ENCODE measurements around the gene NEMP1.
A peak's percentile ranks its signal among the peaks of the same experiment; 100 is the strongest.

The NEMP1 gene

GRCh38 chr12:57105011-57105753 lies 26.6 kb upstream of the NEMP1 start:
- H3K4me1 ChIP-seq (ENCODE audit: control insufficient read depth, insufficient read depth, low read length, unreplicated experiment): peaks cover 8% of the 10 kb centered on the region
- peaks cover 22% of the 10 kb centered on the region for H3K79me2 ChIP-seq (ENCODE audit: control insufficient read depth, insufficient read depth, low read length, unreplicated experiment)
- no peak overlapping the region for H2AFZ ChIP-seq (ENCODE audit: low read length, unreplicated experiment)
- H3K4me3 ChIP-seq (ENCODE audit: low read depth, low read length): no peak overlapping the region
- H3K27me3 ChIP-seq (ENCODE audit: insufficient read depth, low read length): no peaks in the 10 kb centered on the region
- H3K36me3 ChIP-seq (ENCODE audit: insufficient read depth, low read length): no peaks in the 10 kb centered on the region; the same call in none of the 2 replicates
- no peak overlapping the region for H3K27ac ChIP-seq (ENCODE audit: low read depth, low read length)

GRCh38 chr12:57104292-57104910 lies 25.8 kb upstream of the NEMP1 start:
- H3K27me3 ChIP-seq (ENCODE audit: insufficient read depth, low read length): no peaks in the 10 kb centered on the region
- no peak overlapping the region for H2AFZ ChIP-seq (ENCODE audit: low read length, unreplicated experiment)
- no peaks in the 10 kb centered on the region; the same call in none of the 2 replicates for H3K36me3 ChIP-seq (ENCODE audit: insufficient read depth, low read length)
- H3K4me1 ChIP-seq (ENCODE audit: control insufficient read depth, insufficient read depth, low read length, unreplicated experiment): peaks cover 2% of the 10 kb centered on the region
- peaks cover 14% of the 10 kb centered on the region for H3K79me2 ChIP-seq (ENCODE audit: control insufficient read depth, insufficient read depth, low read length, unreplicated experiment)
- no peak overlapping the region for H3K4me3 ChIP-seq (ENCODE audit: low read depth, low read length)
- H3K27ac ChIP-seq (ENCODE audit: low read depth, low read length): no peak overlapping the region

DNA sequence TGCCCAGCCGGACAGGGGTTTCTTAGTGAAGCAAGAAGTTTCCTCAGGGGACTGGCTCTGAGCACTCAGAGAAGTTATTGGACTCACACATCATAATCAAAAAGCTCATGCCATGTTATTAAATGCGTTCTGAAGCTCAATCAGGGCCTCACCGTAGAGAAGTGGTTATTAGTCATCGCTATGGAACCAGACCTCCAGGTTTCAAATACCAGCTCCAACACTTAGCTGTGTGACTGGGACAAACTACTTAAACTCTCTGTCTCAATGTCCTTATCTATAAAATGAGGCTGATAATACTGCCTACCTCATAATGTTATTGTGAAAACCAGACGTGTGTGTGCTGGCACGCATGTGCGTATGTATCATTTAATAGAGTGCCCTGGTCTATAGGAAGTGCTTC lies 25.3 kb upstream of the NEMP1 start:
- Histone ChIP-seq H3K4me3 (ENCODE audit: low read depth, low read length) (no peak overlapping the region), H3K79me2 (ENCODE audit: control insufficient read depth, insufficient read depth, low read length, unreplicated experiment) (peaks cover 12% of the 10 kb centered on the region), H3K27me3 (ENCODE audit: insufficient read depth, low read length) (no peaks in the 10 kb centered on the region), H3K36me3 (ENCODE audit: insufficient read depth, low read length) (peaks cover 3% of the 10 kb centered on the region), H2AFZ (ENCODE audit: low read length, unreplicated experiment) (no peak overlapping the region), H3K27ac (ENCODE audit: low read depth, low read length) (no peak overlapping the region), H3K4me1 (ENCODE audit: control insufficient read depth, insufficient read depth, low read length, unreplicated experiment) (no peaks in the 10 kb centered on the region)

GRCh38 chr12:57101892-57102695 lies 23.5 kb upstream of the NEMP1 start:
- Histone ChIP-seq H3K4me1 (ENCODE audit: control insufficient read depth, insufficient read depth, low read length, unreplicated experiment) (no peaks in the 10 kb centered on the region), H3K27me3 (ENCODE audit: insufficient read depth, low read length) (no peaks in the 10 kb centered on the region), H2AFZ (ENCODE audit: low read length, unreplicated experiment) (no peak overlapping the region), H3K36me3 (ENCODE audit: insufficient read depth, low read length) (peaks cover 15% of the 10 kb centered on the region), H3K27ac (ENCODE audit: low read depth, low read length) (peak overlapping the region; percentile 14; the same call in 1 of the 2 replicates), H3K79me2 (ENCODE audit: control insufficient read depth, insufficient read depth, low read length, unreplicated experiment) (no peaks in the 10 kb centered on the region), H3K4me3 (ENCODE audit: low read depth, low read length) (no peak overlapping the region)

GRCh38 chr12:57099766-57100165 lies 21.2 kb upstream of the NEMP1 start:
- Histone ChIP-seq H3K36me3 (ENCODE audit: insufficient read depth, low read length) (peaks cover 16% of the 10 kb centered on the region), H2AFZ (ENCODE audit: low read length, unreplicated experiment) (no peak overlapping the region), H3K27me3 (ENCODE audit: insufficient read depth, low read length) (no peaks in the 10 kb centered on the region), H3K4me1 (ENCODE audit: control insufficient read depth, insufficient read depth, low read length, unreplicated experiment) (peaks cover 2% of the 10 kb centered on the region), H3K27ac (ENCODE audit: low read depth, low read length) (no peak overlapping the region), H3K79me2 (ENCODE audit: control insufficient read depth, insufficient read depth, low read length, unreplicated experiment) (no peaks in the 10 kb centered on the region), H3K4me3 (ENCODE audit: low read depth, low read length) (no peak overlapping the region)

GRCh38 chr12:57099047-57099714 lies 20.6 kb upstream of the NEMP1 start:
- Histone ChIP-seq H3K27me3 (ENCODE audit: insufficient read depth, low read length) (no peaks in the 10 kb centered on the region), H3K27ac (ENCODE audit: low read depth, low read length) (peak overlapping the region; percentile 17; the same call in 1 of the 2 replicates), H3K79me2 (ENCODE audit: control insufficient read depth, insufficient read depth, low read length, unreplicated experiment) (no peaks in the 10 kb centered on the region), H3K4me1 (ENCODE audit: control insufficient read depth, insufficient read depth, low read length, unreplicated experiment) (peaks cover 8% of the 10 kb centered on the region), H2AFZ (ENCODE audit: low read length, unreplicated experiment) (no peak overlapping the region), H3K4me3 (ENCODE audit: low read depth, low read length) (no peak overlapping the region), H3K36me3 (ENCODE audit: insufficient read depth, low read length) (peaks cover 18% of the 10 kb centered on the region)

- no peak overlapping the region for H3K4me3 ChIP-seq (ENCODE audit: low read depth, low read length)
- no peaks in the 10 kb centered on the region for H3K27me3 ChIP-seq (ENCODE audit: insufficient read depth, low read length)
- H2AFZ ChIP-seq (ENCODE audit: low read length, unreplicated experiment): no peak overlapping the region
- no peaks in the 10 kb centered on the region for H3K79me2 ChIP-seq (ENCODE audit: control insufficient read depth, insufficient read depth, low read length, unreplicated experiment)
- peak overlapping the region; percentile 17; the same call in 1 of the 2 replicates for H3K27ac ChIP-seq (ENCODE audit: low read depth, low read length)
- H3K36me3 ChIP-seq (ENCODE audit: insufficient read depth, low read length): peaks cover 18% of the 10 kb centered on the region
- H3K4me1 ChIP-seq (ENCODE audit: control insufficient read depth, insufficient read depth, low read length, unreplicated experiment): peaks cover 13% of the 10 kb centered on the region
Measured at GRCh38 chr12:57098546-57098945, 20.0 kb upstream of the NEMP1 start.

GRCh38 chr12:57097554-57097835 lies 18.9 kb upstream of the NEMP1 start:
- Histone ChIP-seq H3K4me1 (ENCODE audit: control insufficient read depth, insufficient read depth, low read length, unreplicated experiment) (peaks cover 23% of the 10 kb centered on the region), H3K36me3 (ENCODE audit: insufficient read depth, low read length) (peaks cover 23% of the 10 kb centered on the region), H3K4me3 (ENCODE audit: low read depth, low read length) (no peak overlapping the region), H3K27me3 (ENCODE audit: insufficient read depth, low read length) (no peaks in the 10 kb centered on the region), H3K27ac (ENCODE audit: low read depth, low read length) (no peak overlapping the region), H3K79me2 (ENCODE audit: control insufficient read depth, insufficient read depth, low read length, unreplicated experiment) (peaks cover 1% of the 10 kb centered on the region), H2AFZ (ENCODE audit: low read length, unreplicated experiment) (no peak overlapping the region)

DNA sequence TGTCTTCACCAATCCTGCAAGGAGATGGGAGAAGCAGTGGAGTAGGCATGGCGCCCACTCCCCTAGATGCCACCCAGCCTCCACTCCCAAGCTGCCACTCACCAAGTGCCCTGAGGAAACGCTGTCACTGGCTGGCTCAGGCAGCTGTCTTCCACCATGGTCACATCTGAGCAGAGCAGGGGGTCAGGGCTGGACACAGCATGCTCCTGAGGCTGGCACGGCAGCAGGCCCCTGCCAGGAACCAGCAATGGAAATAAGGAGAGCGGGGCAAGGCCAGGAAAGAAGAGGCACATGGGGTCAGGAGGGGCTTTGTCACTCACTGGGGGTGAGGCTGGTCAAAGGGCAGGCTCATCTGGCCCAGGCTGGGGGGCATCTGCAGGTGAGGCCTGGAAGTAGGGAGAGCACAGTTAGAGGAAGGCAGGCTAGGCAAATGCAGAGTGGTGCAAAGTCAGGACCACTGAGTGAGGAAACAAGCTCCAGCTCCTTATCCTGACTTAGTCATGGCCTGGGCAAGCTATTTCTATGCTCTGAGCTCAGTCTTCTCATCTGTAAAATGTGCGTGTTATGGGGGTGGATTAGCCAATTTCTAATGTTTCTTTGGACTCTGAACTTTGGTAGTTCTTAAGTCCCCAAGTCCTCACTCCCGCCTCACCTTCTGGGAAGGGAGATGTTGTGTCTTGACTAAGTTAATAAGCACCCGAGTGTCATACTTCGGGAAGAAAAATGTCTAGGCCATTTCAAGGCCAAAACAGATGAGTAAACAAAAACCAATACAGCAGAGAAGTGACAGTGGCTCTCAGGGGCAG lies 18.4 kb upstream of the NEMP1 start:
- Histone ChIP-seq H2AFZ (ENCODE audit: low read length, unreplicated experiment) (no peak overlapping the region), H3K79me2 (ENCODE audit: control insufficient read depth, insufficient read depth, low read length, unreplicated experiment) (peaks cover 7% of the 10 kb centered on the region), H3K27me3 (ENCODE audit: insufficient read depth, low read length) (no peaks in the 10 kb centered on the region), H3K4me1 (ENCODE audit: control insufficient read depth, insufficient read depth, low read length, unreplicated experiment) (peaks cover 29% of the 10 kb centered on the region), H3K4me3 (ENCODE audit: low read depth, low read length) (no peak overlapping the region), H3K27ac (ENCODE audit: low read depth, low read length) (no peak overlapping the region), H3K36me3 (ENCODE audit: insufficient read depth, low read length) (peaks cover 26% of the 10 kb centered on the region)

DNA sequence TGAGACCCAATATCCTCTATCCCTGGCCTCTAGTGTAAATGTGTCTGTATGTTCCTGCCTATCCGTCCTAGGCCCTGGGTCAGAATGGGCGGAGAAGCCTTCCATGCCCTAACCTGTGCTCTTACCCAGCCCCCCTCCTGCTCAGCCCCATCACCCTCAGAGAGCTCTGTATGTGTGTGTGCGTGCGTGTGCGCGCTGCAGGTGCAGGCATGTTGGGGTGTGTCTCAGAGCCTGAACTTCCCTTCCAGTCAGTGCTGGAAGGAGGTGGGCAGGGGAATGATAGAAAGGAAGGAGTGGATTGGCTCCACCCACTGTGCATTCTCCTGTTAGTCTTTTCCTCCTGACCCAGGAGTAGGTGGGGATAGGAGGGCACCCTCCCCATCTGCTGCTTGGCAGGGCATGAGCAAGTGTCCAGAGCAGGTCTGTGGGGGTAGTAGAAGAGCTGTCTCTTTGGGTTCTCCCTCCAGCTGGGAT lies 17.5 kb upstream of the NEMP1 start:
- H3K4me1 ChIP-seq (ENCODE audit: control insufficient read depth, insufficient read depth, low read length, unreplicated experiment): peaks cover 36% of the 10 kb centered on the region
- peaks cover 14% of the 10 kb centered on the region for H3K79me2 ChIP-seq (ENCODE audit: control insufficient read depth, insufficient read depth, low read length, unreplicated experiment)
- H3K4me3 ChIP-seq (ENCODE audit: low read depth, low read length): no peak overlapping the region
- H3K27ac ChIP-seq (ENCODE audit: low read depth, low read length): peak overlapping the region; percentile 24; the same call in 1 of the 2 replicates
- H2AFZ ChIP-seq (ENCODE audit: low read length, unreplicated experiment): no peak overlapping the region
- no peaks in the 10 kb centered on the region for H3K27me3 ChIP-seq (ENCODE audit: insufficient read depth, low read length)
- H3K36me3 ChIP-seq (ENCODE audit: insufficient read depth, low read length): peaks cover 26% of the 10 kb centered on the region

Data from ACC112 (cell line).